Astrocyte (in vitro differentiated cells and primary cell): ENCODE data around the gene APBA2. TPM values are rescaled to one million over a fixed set of nuclear protein-coding genes. Genes with fewer than 3 reads are reported as not detected.

ENCODE experiments used
- DNase-seq: peaks from one replicate; pipeline ENCODE4 v3.0.0-alpha.2; 2010; ENCODE audit warnings: low read depth
- FAIRE-seq: peaks from 2 replicates; lab custom pipeline; 2011; peaks lifted over from hg19 to GRCh38; lab: Jason Lieb, UNC
- H2AFZ ChIP-seq: 2 replicates; pipeline ENCODE4 v1.6.0; 2012; ENCODE audit warnings: low read depth, low read length, inconsistent platforms
- H3K27ac ChIP-seq: 2 replicates; pipeline ENCODE4 v1.5.1; 2011; ENCODE audit warnings: low read depth, low read length, inconsistent platforms
- H3K27me3 ChIP-seq: 2 replicates; pipeline ENCODE4 v1.6.0; 2011; ENCODE audit warnings: low read length, inconsistent platforms; ENCODE audit not compliant: insufficient read depth
- H3K36me3 ChIP-seq: 2 replicates; pipeline ENCODE4 v1.5.1; 2011; ENCODE audit warnings: low read length, inconsistent platforms; ENCODE audit not compliant: insufficient read depth
- H3K4me1 ChIP-seq: 2 replicates; pipeline ENCODE4 v1.5.1; 2011; ENCODE audit warnings: low read length, inconsistent platforms; ENCODE audit not compliant: insufficient read depth
- H3K4me2 ChIP-seq: 2 replicates; pipeline ENCODE4 v1.6.0; 2012; ENCODE audit warnings: low read length, inconsistent platforms
- H3K4me3 ChIP-seq: 2 replicates; pipeline ENCODE4 v1.5.1; 2011; ENCODE audit warnings: low read depth, mild to moderate bottlenecking, low read length, inconsistent platforms; ENCODE audit not compliant: insufficient read depth
- H3K79me2 ChIP-seq: 2 replicates; pipeline ENCODE4 v1.6.0; 2012; ENCODE audit warnings: mild to moderate bottlenecking, low read length, inconsistent platforms; ENCODE audit not compliant: insufficient read depth
- H3K9ac ChIP-seq: 2 replicates; pipeline ENCODE4 v1.6.0; 2012; ENCODE audit warnings: mild to moderate bottlenecking, low read length, inconsistent platforms
- H3K9me3 ChIP-seq: 2 replicates; pipeline ENCODE4 v1.5.1; 2012; ENCODE audit warnings: low read depth, mild to moderate bottlenecking, low read length, inconsistent platforms; ENCODE audit not compliant: insufficient read depth
- H4K20me1 ChIP-seq: 2 replicates; pipeline ENCODE4 v1.6.0; 2012; ENCODE audit warnings: low read length, inconsistent platforms; ENCODE audit not compliant: insufficient read depth
- H3K27ac Mint-ChIP-seq: one replicate; pipeline ENCODE4 v1.8.0; 2021; ENCODE audit warnings: mild to moderate bottlenecking, mixed read lengths; ENCODE audit not compliant: unreplicated experiment
- H3K27me3 Mint-ChIP-seq: one replicate; pipeline ENCODE4 v1.8.0; 2021; ENCODE audit warnings: low read depth, mixed read lengths; ENCODE audit not compliant: unreplicated experiment
- H3K36me3 Mint-ChIP-seq: one replicate; pipeline ENCODE4 v1.8.0; 2021; ENCODE audit warnings: low read depth, mixed read lengths; ENCODE audit not compliant: unreplicated experiment
- H3K4me1 Mint-ChIP-seq: one replicate; pipeline ENCODE4 v1.8.0; 2021; ENCODE audit warnings: low read depth, mixed read lengths; ENCODE audit not compliant: unreplicated experiment
- H3K4me3 Mint-ChIP-seq: one replicate; pipeline ENCODE4 v1.8.0; 2021; ENCODE audit warnings: mild to moderate bottlenecking, moderate library complexity, mixed read lengths; ENCODE audit not compliant: unreplicated experiment
- H3K9me3 Mint-ChIP-seq: one replicate; pipeline ENCODE4 v1.8.0; 2021; ENCODE audit warnings: mild to moderate bottlenecking, mixed read lengths; ENCODE audit not compliant: unreplicated experiment
- CTCF ChIP-seq: IDR thresholded peaks from 2 replicates; pipeline ENCODE4 v1.5.1; 2011; ENCODE audit warnings: low read depth, mild to moderate bottlenecking, inconsistent platforms, low read length, moderate library complexity; ENCODE audit not compliant: insufficient read depth
- EZH2 ChIP-seq: IDR thresholded peaks from 2 replicates; pipeline ENCODE4 v1.6.1; 2012; ENCODE audit warnings: mild to moderate bottlenecking, low read length, inconsistent platforms; ENCODE audit not compliant: insufficient read depth
- total RNA-seq: library from RNA; stranded (reverse); gene quantifications from 2 replicates; pipeline ENCODE4 v1.2.1, GENCODE V29; 2021

Gene APBA2
- total RNA-seq, 1 donor from 2014 or later: 15.2 TPM

GRCh38 chr15:29140475-29141307 lies 254.9 kb downstream of the APBA2 start:
- Histone ChIP-seq H3K4me3 (no peak overlapping the region), H3K36me3 (no peaks in the 10 kb centered on the region)
- no peak for DNase-seq

DNA sequence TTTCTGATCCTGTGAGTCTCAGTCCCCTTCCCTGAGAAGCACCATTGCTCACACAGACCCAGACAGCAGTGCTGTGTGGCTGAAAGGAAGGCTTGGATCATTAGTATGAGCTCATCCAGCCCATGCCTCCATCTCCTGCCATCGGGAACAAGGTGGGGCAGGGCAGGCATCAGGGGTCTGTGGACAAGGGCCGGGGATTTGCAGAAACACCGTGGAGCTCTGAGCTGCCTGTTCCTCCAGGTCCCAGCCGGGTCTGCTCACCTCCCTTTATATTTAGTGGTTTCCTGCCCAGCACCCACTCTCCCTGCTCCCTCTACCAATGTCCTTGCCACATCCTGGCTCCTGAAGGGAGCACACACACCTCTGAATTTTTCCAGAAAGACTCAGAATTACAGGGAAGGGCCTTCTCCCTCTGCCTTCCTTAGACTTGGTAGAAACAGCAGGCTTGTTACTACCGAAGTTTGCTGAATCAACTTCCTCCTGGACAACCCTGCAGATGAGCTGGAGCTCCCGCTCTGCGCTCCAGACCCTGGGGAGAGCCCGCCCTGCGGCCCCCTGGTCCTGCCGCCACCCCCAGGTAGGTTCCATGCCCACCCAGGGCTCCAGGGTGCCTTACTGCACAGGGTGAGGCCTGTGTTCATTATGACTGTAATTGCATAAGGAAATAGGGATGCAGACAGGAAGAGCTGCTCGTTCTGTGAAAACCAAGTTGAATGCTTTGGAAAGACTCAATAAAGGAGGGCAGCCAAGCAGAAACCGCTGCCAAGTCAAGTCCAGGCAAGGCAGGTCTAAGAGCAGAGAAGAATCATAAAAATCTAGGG lies 255.7 kb downstream of the APBA2 start:
- Histone ChIP-seq H3K79me2 (no peaks in the 10 kb centered on the region), H3K36me3 (no peaks in the 10 kb centered on the region), H4K20me1 (no peaks in the 10 kb centered on the region), H3K9me3 (no peaks in the 10 kb centered on the region), H3K4me1 (peaks cover 40% of the 10 kb centered on the region), H2AFZ (peak overlapping the region; percentile 72), H3K27me3 (no peaks in the 10 kb centered on the region), H3K27ac (peak overlapping the region; percentile 25), H3K4me3 (no peak overlapping the region), H3K9ac (peak overlapping the region; percentile 32), H3K4me2 (peak overlapping the region; percentile 38)
- no peak overlapping the region for H3K4me3 Mint-ChIP-seq
- no peak for TF ChIP-seq EZH2
- TF ChIP-seq CTCF: no peak
- DNase-seq (no peak), FAIRE-seq (no peak)
- H3K36me3 Mint-ChIP-seq: peaks cover 3% of the 10 kb centered on the region
- H3K4me1 Mint-ChIP-seq: peaks cover 26% of the 10 kb centered on the region
- H3K27ac Mint-ChIP-seq: peak overlapping the region; percentile 44
- H3K27me3 Mint-ChIP-seq: peaks cover 6% of the 10 kb centered on the region
- H3K9me3 Mint-ChIP-seq: peaks cover 1% of the 10 kb centered on the region

More at GRCh38 chr15:29140475-29141307, 254.9 kb downstream of the APBA2 start:
- H3K27ac Mint-ChIP-seq: no peak overlapping the region
- H3K27ac ChIP-seq: peak overlapping the region; percentile 25
- peaks cover 3% of the 10 kb centered on the region for H3K36me3 Mint-ChIP-seq
- no peaks in the 10 kb centered on the region for H3K27me3 ChIP-seq
- H3K4me1 ChIP-seq: peaks cover 40% of the 10 kb centered on the region
- H3K4me2 ChIP-seq: peak overlapping the region; percentile 70
- peaks cover 6% of the 10 kb centered on the region for H3K27me3 Mint-ChIP-seq
- no peak for FAIRE-seq
- peaks cover 26% of the 10 kb centered on the region for H3K4me1 Mint-ChIP-seq
- H4K20me1 ChIP-seq: no peaks in the 10 kb centered on the region
- no peaks in the 10 kb centered on the region for H3K9me3 ChIP-seq
- H3K9me3 Mint-ChIP-seq: peaks cover 2% of the 10 kb centered on the region
- peak overlapping the region; percentile 72 for H2AFZ ChIP-seq
- peak overlapping the region; percentile 32 for H3K9ac ChIP-seq
- no peaks in the 10 kb centered on the region for H3K79me2 ChIP-seq
- no peak for TF ChIP-seq EZH2
- TF ChIP-seq CTCF: no peak
- H3K4me3 Mint-ChIP-seq: no peak overlapping the region
